HG03159 (cell line): Measurements from ENCODE around the gene PPEF1.

ENCODE experiments used
- ATAC-seq: cut with Tn5 transposase; IDR thresholded peaks from one replicate; pipeline ENCODE4 v1.9.1; 2021; ENCODE audit warnings: mild to moderate bottlenecking, moderate library complexity; ENCODE audit not compliant: unreplicated experiment

PPEF1 gene

GRCh38 chrX:18875256-18875878 lies 167.9 kb downstream of the PPEF1 start:
- ATAC-seq: no peak

GRCh38 chrX:18877469-18877868 lies 170.0 kb downstream of the PPEF1 start:
- ATAC-seq: no peak
